ENCODE measurements around the gene MYRFL.

DNA sequence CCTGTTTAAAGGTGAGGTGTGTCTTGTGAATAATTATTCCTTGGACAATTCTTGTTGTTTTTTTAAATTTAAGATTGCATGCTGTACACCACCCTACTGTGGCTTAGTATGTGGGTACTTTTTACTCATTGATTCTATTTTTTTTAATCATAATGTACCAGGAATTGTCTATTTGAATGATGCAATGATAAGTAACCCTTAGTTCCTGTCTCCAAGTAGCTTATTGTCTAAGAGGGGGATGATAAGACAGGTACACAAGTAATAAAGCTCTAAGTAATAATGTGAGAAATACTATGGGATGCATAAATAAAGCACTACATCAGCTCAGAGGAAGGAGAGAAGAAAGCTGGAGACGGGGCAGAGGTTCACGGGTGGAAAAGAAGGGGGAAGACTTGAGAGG lies 90.9 kb downstream of the MYRFL start:
- TF ChIP-seq POLR2A (IDR thresholded peaks at IDR 0.05; ENCODE audit: low read length), result no peak
- no peak for TF ChIP-seq GATA1 (IDR thresholded peaks at IDR 0.05; ENCODE audit: low read depth, low read length)
